Nephron (organoid): ENCODE results near the gene CSNK1G3.

Experiments used
- H3K27ac Mint-ChIP-seq, 3 experiments: 2 replicates each; pipeline ENCODE4 v1.8.0; 2020; ENCODE audit warnings: mixed read lengths in 3 of 3, mild to moderate bottlenecking in 2 of 3, moderate library complexity in 1 of 3
- H3K27me3 Mint-ChIP-seq: 2 replicates; pipeline ENCODE4 v1.8.0; 2021; ENCODE audit warnings: low read depth, mild to moderate bottlenecking, moderate library complexity, mixed read lengths
- H3K36me3 Mint-ChIP-seq: 2 replicates; pipeline ENCODE4 v1.8.0; 2020; ENCODE audit warnings: low read depth, mixed read lengths
- H3K4me1 Mint-ChIP-seq: 2 replicates; pipeline ENCODE4 v1.8.0; 2020; ENCODE audit warnings: mixed read lengths
- H3K4me3 Mint-ChIP-seq, 3 experiments: 2 replicates each; pipeline ENCODE4 v1.8.0; 2020; ENCODE audit warnings: mild to moderate bottlenecking in 3 of 3, mixed read lengths in 3 of 3, moderate library complexity in 2 of 3
- H3K9me3 Mint-ChIP-seq: 2 replicates; pipeline ENCODE4 v1.8.0; 2020; ENCODE audit warnings: mixed read lengths
- TF ChIP-seq, protein P1 (sequence below), 3 experiments: fragments of 200-600 bp; sonication (generic); IDR thresholded peaks; one replicate each; pipeline ENCODE4 v1.5.0; 2021; ENCODE audit warnings: antibody characterized with exemption in 3 of 3; ENCODE audit not compliant: unreplicated experiment in 3 of 3

The CSNK1G3 gene

DNA sequence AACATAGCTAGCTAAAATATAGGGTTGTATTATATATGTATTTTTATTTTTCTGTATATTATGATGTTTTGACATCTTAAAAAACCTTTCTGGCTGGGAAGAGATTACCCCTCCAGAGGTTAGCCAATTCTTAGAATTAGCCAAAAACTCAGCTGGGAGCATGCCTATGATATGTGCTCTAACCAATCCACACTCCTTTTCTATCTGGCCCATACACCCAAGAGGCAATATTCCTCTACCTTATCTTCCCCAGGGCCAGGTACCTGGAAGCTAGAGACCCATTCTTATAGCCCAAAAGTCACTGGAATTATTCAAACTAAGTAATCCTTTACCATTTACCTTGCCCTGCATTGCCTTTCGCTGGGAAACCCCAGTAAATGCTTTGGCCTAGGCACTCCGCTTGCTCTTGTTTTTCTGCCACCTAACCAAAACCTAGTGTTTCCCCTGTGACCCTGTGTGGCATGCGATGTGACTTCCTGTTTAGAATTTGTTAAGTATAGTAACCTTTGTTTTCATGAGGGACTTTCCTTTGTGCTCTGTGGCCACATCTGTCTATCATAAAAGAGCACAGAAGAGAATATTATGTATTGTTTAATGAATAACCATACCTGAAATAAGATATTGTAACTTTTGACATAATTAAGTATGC, 37.4 kb downstream of the CSNK1G3 start:
- TF ChIP-seq, protein P1, sequence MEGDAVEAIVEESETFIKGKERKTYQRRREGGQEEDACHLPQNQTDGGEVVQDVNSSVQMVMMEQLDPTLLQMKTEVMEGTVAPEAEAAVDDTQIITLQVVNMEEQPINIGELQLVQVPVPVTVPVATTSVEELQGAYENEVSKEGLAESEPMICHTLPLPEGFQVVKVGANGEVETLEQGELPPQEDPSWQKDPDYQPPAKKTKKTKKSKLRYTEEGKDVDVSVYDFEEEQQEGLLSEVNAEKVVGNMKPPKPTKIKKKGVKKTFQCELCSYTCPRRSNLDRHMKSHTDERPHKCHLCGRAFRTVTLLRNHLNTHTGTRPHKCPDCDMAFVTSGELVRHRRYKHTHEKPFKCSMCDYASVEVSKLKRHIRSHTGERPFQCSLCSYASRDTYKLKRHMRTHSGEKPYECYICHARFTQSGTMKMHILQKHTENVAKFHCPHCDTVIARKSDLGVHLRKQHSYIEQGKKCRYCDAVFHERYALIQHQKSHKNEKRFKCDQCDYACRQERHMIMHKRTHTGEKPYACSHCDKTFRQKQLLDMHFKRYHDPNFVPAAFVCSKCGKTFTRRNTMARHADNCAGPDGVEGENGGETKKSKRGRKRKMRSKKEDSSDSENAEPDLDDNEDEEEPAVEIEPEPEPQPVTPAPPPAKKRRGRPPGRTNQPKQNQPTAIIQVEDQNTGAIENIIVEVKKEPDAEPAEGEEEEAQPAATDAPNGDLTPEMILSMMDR (IDR thresholded peaks at IDR 0.05; ENCODE audit: unreplicated experiment in 3 of 3) = no peak
- H3K4me3 Mint-ChIP-seq = no peak overlapping the region
- H3K36me3 Mint-ChIP-seq = peaks cover 6% of the 10 kb centered on the region
- H3K4me1 Mint-ChIP-seq = no peaks in the 10 kb centered on the region
- H3K9me3 Mint-ChIP-seq = no peaks in the 10 kb centered on the region
- no peaks in the 10 kb centered on the region for H3K27me3 Mint-ChIP-seq
- H3K27ac Mint-ChIP-seq = no peak overlapping the region

DNA sequence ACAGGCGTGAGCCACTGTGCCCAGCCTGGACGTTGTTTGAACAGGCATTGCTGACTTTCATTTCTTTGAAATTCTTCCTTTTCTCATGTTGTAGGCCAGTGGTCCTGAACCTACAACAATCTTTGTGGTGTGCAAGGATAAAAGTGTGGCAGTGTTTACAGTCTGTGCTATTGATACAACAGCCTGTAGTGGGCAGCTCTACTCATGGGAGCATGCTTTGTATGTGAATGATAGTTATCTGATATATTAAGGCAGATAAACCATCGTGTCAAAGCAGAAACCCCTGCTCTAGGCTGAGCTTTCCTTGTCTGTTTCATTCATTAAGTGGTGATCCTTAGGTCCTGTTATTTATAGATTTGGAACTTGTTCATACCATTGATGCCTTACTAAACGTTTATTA, 42.6 kb downstream of the CSNK1G3 start:
- H3K27ac Mint-ChIP-seq = no peak overlapping the region
- TF ChIP-seq, protein P1 (IDR thresholded peaks at IDR 0.05; ENCODE audit: unreplicated experiment in 3 of 3) = no peak
- H3K27me3 Mint-ChIP-seq = no peaks in the 10 kb centered on the region
- H3K4me3 Mint-ChIP-seq = no peak overlapping the region
- no peaks in the 10 kb centered on the region for H3K9me3 Mint-ChIP-seq
- H3K4me1 Mint-ChIP-seq = no peaks in the 10 kb centered on the region
- peaks cover 14% of the 10 kb centered on the region for H3K36me3 Mint-ChIP-seq

DNA sequence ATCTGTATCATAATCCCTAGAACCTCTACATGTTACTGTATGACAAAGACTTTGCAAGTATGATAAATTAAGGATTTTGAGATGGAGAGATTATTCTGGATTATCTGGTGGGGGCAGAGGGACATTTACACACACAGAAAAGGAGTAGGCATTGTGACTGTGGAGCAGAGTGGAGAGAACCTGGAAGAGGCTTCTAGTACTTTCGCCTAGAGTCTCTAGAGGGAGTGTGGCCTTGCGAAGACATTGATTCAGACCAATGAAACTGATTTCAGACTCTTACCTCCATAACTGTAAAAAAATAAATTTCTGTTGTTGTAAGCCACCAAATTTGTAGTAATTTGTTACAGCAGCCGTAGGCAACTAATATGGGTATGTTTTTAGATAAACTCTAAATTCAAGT, 45.9 kb downstream of the CSNK1G3 start:
- Mint-ChIP-seq H3K9me3 (no peaks in the 10 kb centered on the region), H3K36me3 (peaks cover 21% of the 10 kb centered on the region), H3K4me1 (no peaks in the 10 kb centered on the region), H3K27me3 (no peaks in the 10 kb centered on the region), H3K27ac (no peak overlapping the region), H3K4me3 (no peak overlapping the region)
- TF ChIP-seq, protein P1 (IDR thresholded peaks at IDR 0.05; ENCODE audit: unreplicated experiment in 3 of 3) = no peak

DNA sequence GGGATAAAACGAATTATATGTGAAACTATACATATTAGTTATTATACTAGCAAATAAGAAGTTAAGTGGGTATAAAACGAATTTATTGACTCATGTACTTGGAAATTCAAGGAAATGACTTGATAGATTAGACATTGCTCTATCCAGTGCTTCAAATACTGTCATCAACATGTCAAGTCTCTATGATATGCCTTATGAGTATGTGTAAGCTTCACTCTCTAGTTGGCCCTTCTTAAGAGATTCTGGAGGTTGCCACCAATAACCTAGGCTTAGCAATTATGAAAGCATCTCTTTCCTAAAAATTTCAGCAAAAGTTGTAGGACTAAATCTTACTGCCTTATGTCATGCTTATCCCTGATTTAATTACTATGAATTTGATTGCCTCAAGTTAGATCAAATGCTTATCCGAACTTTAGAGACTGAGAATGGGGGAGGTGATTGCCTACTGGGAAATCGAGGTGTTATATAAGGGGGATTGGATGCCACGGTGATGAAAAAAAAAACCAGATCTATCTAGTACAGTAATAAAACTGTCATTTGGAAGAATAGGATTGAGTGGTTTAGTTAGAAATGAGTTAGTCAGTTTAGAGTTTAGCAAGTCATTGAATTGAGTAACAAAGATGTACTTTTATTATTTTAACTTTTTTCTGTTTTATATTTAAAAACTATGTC, 46.9 kb downstream of the CSNK1G3 start:
- Mint-ChIP-seq H3K4me1 (no peaks in the 10 kb centered on the region), H3K27ac (no peak overlapping the region), H3K4me3 (no peak overlapping the region), H3K9me3 (no peaks in the 10 kb centered on the region), H3K27me3 (no peaks in the 10 kb centered on the region), H3K36me3 (peaks cover 24% of the 10 kb centered on the region)
- TF ChIP-seq, protein P1 (IDR thresholded peaks at IDR 0.05; ENCODE audit: unreplicated experiment in 3 of 3) = no peak

DNA sequence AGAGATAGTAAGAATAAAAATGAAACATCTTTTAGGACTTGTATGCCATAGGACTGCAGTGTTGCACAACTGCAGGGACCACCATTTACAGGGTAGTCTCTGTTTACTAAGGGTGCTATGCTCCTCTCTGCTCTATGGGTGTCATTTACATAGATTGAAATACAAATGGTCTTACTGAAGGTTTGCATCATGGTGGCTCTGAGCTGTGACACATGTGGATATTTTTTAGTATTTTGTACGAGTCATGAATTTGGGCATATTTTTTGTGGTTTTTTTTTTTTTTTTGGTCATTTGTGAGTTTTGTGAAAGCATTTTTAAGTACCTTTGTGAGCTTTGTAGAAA, 47.4 kb downstream of the CSNK1G3 start:
- Mint-ChIP-seq H3K9me3 (no peaks in the 10 kb centered on the region), H3K27ac (no peak overlapping the region), H3K27me3 (no peaks in the 10 kb centered on the region), H3K4me1 (no peaks in the 10 kb centered on the region), H3K36me3 (peaks cover 24% of the 10 kb centered on the region), H3K4me3 (no peak overlapping the region)
- TF ChIP-seq, protein P1 (IDR thresholded peaks at IDR 0.05; ENCODE audit: unreplicated experiment in 3 of 3) = no peak

DNA sequence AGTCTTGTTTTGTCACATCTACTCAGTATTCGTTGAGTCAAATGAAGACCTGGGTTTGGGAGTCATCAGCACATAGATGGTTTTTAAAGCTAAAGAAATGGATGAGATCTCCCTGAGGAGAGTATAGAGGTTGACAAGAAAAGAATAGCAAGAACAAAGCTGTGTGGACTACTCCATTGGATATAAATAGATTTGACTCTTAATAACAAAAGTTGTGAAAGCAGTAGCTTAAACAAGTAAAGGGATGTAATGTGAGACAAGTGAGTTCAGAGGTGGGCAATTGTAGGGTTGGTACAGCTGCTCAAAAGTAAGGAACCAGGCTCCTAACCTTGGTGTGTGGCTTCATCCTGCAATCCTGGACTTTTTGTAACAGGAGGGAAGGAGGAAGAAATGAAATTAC, 49.3 kb downstream of the CSNK1G3 start:
- Mint-ChIP-seq H3K4me1 (no peaks in the 10 kb centered on the region), H3K4me3 (no peak overlapping the region), H3K27me3 (no peaks in the 10 kb centered on the region), H3K27ac (no peak overlapping the region), H3K9me3 (peaks cover 4% of the 10 kb centered on the region), H3K36me3 (peaks cover 33% of the 10 kb centered on the region)
- TF ChIP-seq, protein P1 (IDR thresholded peaks at IDR 0.05; ENCODE audit: unreplicated experiment in 3 of 3) = no peak
